GM23338 (cell line): ENCODE data around the gene SELENOO. TPM values are rescaled to one million over a fixed set of nuclear protein-coding genes. Genes with fewer than 3 reads are reported as not detected.

Experiments used
- ATAC-seq: fragments of 200-7000 bp; cut with Tn5 transposase; 3 replicates; pipeline ENCODE4 v1.9.1; 2020
- DNase-seq: peaks from one replicate; pipeline ENCODE4 v3.0.0-alpha.2; 2015; ENCODE audit warnings: low spot score
- H2AFZ ChIP-seq: fragments of 200-600 bp; sonication (generic); 2 replicates; pipeline ENCODE4 v1.8.0; 2016; ENCODE audit warnings: antibody characterized with exemption, mild to moderate bottlenecking, moderate library complexity
- H3F3A ChIP-seq: fragments of 200-600 bp; sonication (generic); replicated peaks from 2 replicates; pipeline ENCODE4 v1.8.0; 2017; ENCODE audit warnings: antibody characterized with exemption, mixed run types, low read depth
- H3K27ac ChIP-seq: fragments of 200-600 bp; sonication (generic); 2 replicates; pipeline ENCODE4 v1.6.1; 2016; ENCODE audit warnings: low read depth
- H3K27me3 ChIP-seq: fragments of 200-600 bp; sonication (generic); 2 replicates; pipeline ENCODE4 v1.8.0; 2016; ENCODE audit warnings: mild to moderate bottlenecking, mixed run types, moderate library complexity; ENCODE audit not compliant: insufficient read depth
- H3K36me3 ChIP-seq: fragments of 200-600 bp; sonication (generic); 2 replicates; pipeline ENCODE4 v1.8.0; 2016; ENCODE audit warnings: mild to moderate bottlenecking; ENCODE audit not compliant: insufficient read depth
- H3K4me1 ChIP-seq: fragments of 200-600 bp; sonication (generic); 2 replicates; pipeline ENCODE4 v1.8.0; 2016; ENCODE audit warnings: mild to moderate bottlenecking, moderate library complexity; ENCODE audit not compliant: insufficient read depth
- H3K4me2 ChIP-seq: fragments of 200-600 bp; sonication (generic); 2 replicates; pipeline ENCODE4 v1.7.1; 2017; ENCODE audit warnings: mixed run types
- H3K4me3 ChIP-seq: fragments of 200-600 bp; sonication (generic); 2 replicates; pipeline ENCODE4 v1.6.1; 2016; ENCODE audit warnings: mixed run types
- H3K79me2 ChIP-seq: fragments of 200-600 bp; sonication (generic); replicated peaks from 2 replicates; pipeline ENCODE4 v1.8.0; 2017; ENCODE audit warnings: mild to moderate bottlenecking; ENCODE audit not compliant: insufficient read depth
- H3K9me2 ChIP-seq: fragments of 200-600 bp; sonication (generic); 2 replicates; pipeline ENCODE4 v1.8.0; 2017; ENCODE audit not compliant: insufficient read depth
- H4K20me1 ChIP-seq: fragments of 200-600 bp; sonication (generic); replicated peaks from 2 replicates; pipeline ENCODE4 v1.8.0; 2017; ENCODE audit warnings: mild to moderate bottlenecking; ENCODE audit not compliant: insufficient read depth
- H3K27ac Mint-ChIP-seq: 2 replicates; pipeline ENCODE4 v1.8.0; 2020; ENCODE audit warnings: inconsistent platforms, mild to moderate bottlenecking, moderate library complexity, mixed read lengths
- H3K27me3 Mint-ChIP-seq: 3 replicates; pipeline ENCODE4 v1.8.0; 2022; ENCODE audit warnings: low read depth, mild to moderate bottlenecking, moderate library complexity, mixed read lengths, inconsistent platforms; ENCODE audit not compliant: insufficient read depth, poor library complexity
- H3K36me3 Mint-ChIP-seq: 3 replicates; pipeline ENCODE4 v1.8.0; 2021; ENCODE audit warnings: low read depth, mild to moderate bottlenecking, inconsistent platforms, moderate library complexity, mixed read lengths
- H3K4me1 Mint-ChIP-seq: 3 replicates; pipeline ENCODE4 v1.8.0; 2020; ENCODE audit warnings: mild to moderate bottlenecking, inconsistent platforms, mixed read lengths
- H3K4me3 Mint-ChIP-seq: 3 replicates; pipeline ENCODE4 v1.8.0; 2021; ENCODE audit warnings: moderate library complexity, mild to moderate bottlenecking, inconsistent platforms, mixed read lengths
- H3K9me3 Mint-ChIP-seq: 3 replicates; pipeline ENCODE4 v1.8.0; 2020; ENCODE audit warnings: moderate library complexity, mild to moderate bottlenecking, inconsistent platforms, mixed read lengths
- CREB1 ChIP-seq: fragments of 250-450 bp; sonication (Bioruptor Pico); IDR thresholded peaks from 2 replicates; pipeline ENCODE4 v1.5.0; 2020; ENCODE audit warnings: low read depth, mild to moderate bottlenecking, moderate library complexity
- EZH2 ChIP-seq: fragments of 200-600 bp; sonication (generic); IDR thresholded peaks from one replicate; pipeline ENCODE4 v1.8.0; 2017; ENCODE audit warnings: antibody characterized with exemption, mild to moderate bottlenecking, low read depth; ENCODE audit not compliant: unreplicated experiment
- EZH2phosphoT487 ChIP-seq: fragments of 200-600 bp; sonication (generic); IDR thresholded peaks from one replicate; pipeline ENCODE4 v1.8.1; 2018; ENCODE audit warnings: antibody characterized with exemption; ENCODE audit not compliant: unreplicated experiment
- NANOG ChIP-seq: IDR thresholded peaks from 2 replicates; pipeline ENCODE4 v1.6.1; 2016; ENCODE audit warnings: antibody characterized with exemption, borderline replicate concordance
- POLR2AphosphoS5 ChIP-seq: IDR thresholded peaks from 2 replicates; pipeline ENCODE4 v1.6.1; 2016; ENCODE audit warnings: antibody characterized with exemption, low read depth
- STAT1 ChIP-seq: IDR thresholded peaks from one replicate; pipeline ENCODE4 v1.6.1; 2016; ENCODE audit warnings: antibody characterized with exemption; ENCODE audit not compliant: unreplicated experiment
- ZNF331 ChIP-seq: fragments of 250-450 bp; sonication (Bioruptor Pico); IDR thresholded peaks from 2 replicates; pipeline ENCODE4 v1.5.0; 2020; ENCODE audit warnings: low read depth, mild to moderate bottlenecking, moderate library complexity
- polyA plus RNA-seq: library from polyadenylated mRNA; unstranded; fragments of >200 nt; fragmentation: Nextera tagmentation; extraction: Ambion mirVana; gene quantifications from 2 replicates; pipeline ENCODE4 v1.2.1, GENCODE V29; 2016
- total RNA-seq: library from RNA; depleted of rRNA; stranded (reverse); fragments of >200 nt; shearing (Covaris generic); gene quantifications from 2 replicates; pipeline ENCODE4 v1.2.3, GENCODE V29; 2014
- TF ChIP-seq, protein P1 (sequence below): fragments of 250-450 bp; sonication (Bioruptor Pico); IDR thresholded peaks from 2 replicates; pipeline ENCODE4 v1.5.0; 2020; ENCODE audit warnings: mild to moderate bottlenecking, moderate library complexity
- TF ChIP-seq, protein P2 (sequence below): IDR thresholded peaks from 2 replicates; pipeline ENCODE4 v1.6.1; 2016; ENCODE audit warnings: antibody characterized with exemption
- TF ChIP-seq, protein P3 (sequence below): IDR thresholded peaks from one replicate; pipeline ENCODE4 v1.6.1; 2018; ENCODE audit warnings: antibody characterized with exemption; ENCODE audit not compliant: unreplicated experiment
- TF ChIP-seq, protein P4 (sequence below), 2 experiments: fragments of 200-600 bp in 1 of 2; sonication (generic) in 1 of 2; conservative IDR thresholded peaks; 2 replicates each; pipeline versions ENCODE4 v1.5.1 to v1.6.1; 2016 to 2017; ENCODE audit warnings: antibody characterized with exemption in 2 of 2, low read depth in 2 of 2, mild to moderate bottlenecking in 2 of 2, moderate library complexity in 1 of 2

The SELENOO gene
- total and polyA plus RNA-seq, 2 experiments from 2014 or later: 6.8 to 21.3 TPM

DNA sequence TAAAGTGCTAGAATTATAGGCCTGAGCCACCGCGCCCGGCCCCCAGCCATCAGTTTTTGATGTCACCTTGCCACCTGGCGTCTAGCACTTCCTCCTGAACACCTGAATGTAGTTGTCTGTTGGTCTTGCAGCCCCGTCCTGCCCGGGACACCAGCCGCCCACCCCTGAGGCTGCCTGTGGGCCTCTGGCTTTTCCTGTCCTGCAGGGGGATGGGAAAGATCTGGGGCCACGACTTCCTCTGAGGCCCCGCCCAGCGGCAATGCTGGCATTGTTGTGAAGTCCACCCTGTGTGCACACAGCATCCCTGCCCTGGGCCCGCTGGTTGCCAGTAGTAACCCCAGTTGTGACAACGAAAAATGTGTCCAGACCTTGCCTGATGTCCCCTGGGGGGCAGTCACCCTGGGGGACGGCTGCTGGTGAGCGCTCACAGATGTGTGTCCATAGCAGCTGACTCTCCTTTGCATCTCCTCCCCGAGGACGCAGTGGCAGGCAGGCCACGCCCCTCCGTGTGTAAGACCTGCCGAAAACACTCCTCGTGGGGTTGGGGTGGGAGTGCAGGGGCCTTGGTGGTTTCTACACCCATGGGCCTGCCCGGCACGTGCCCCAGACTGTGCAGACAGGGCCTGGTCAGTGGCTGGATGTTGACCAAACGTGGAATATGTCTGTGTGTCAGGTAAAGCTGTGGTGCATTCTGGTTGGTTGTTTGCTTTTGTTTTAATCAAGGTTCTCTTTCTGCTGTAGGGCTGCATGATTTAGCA is 6.8 kb downstream of the SELENOO start (continued):
- TF ChIP-seq, protein P1, sequence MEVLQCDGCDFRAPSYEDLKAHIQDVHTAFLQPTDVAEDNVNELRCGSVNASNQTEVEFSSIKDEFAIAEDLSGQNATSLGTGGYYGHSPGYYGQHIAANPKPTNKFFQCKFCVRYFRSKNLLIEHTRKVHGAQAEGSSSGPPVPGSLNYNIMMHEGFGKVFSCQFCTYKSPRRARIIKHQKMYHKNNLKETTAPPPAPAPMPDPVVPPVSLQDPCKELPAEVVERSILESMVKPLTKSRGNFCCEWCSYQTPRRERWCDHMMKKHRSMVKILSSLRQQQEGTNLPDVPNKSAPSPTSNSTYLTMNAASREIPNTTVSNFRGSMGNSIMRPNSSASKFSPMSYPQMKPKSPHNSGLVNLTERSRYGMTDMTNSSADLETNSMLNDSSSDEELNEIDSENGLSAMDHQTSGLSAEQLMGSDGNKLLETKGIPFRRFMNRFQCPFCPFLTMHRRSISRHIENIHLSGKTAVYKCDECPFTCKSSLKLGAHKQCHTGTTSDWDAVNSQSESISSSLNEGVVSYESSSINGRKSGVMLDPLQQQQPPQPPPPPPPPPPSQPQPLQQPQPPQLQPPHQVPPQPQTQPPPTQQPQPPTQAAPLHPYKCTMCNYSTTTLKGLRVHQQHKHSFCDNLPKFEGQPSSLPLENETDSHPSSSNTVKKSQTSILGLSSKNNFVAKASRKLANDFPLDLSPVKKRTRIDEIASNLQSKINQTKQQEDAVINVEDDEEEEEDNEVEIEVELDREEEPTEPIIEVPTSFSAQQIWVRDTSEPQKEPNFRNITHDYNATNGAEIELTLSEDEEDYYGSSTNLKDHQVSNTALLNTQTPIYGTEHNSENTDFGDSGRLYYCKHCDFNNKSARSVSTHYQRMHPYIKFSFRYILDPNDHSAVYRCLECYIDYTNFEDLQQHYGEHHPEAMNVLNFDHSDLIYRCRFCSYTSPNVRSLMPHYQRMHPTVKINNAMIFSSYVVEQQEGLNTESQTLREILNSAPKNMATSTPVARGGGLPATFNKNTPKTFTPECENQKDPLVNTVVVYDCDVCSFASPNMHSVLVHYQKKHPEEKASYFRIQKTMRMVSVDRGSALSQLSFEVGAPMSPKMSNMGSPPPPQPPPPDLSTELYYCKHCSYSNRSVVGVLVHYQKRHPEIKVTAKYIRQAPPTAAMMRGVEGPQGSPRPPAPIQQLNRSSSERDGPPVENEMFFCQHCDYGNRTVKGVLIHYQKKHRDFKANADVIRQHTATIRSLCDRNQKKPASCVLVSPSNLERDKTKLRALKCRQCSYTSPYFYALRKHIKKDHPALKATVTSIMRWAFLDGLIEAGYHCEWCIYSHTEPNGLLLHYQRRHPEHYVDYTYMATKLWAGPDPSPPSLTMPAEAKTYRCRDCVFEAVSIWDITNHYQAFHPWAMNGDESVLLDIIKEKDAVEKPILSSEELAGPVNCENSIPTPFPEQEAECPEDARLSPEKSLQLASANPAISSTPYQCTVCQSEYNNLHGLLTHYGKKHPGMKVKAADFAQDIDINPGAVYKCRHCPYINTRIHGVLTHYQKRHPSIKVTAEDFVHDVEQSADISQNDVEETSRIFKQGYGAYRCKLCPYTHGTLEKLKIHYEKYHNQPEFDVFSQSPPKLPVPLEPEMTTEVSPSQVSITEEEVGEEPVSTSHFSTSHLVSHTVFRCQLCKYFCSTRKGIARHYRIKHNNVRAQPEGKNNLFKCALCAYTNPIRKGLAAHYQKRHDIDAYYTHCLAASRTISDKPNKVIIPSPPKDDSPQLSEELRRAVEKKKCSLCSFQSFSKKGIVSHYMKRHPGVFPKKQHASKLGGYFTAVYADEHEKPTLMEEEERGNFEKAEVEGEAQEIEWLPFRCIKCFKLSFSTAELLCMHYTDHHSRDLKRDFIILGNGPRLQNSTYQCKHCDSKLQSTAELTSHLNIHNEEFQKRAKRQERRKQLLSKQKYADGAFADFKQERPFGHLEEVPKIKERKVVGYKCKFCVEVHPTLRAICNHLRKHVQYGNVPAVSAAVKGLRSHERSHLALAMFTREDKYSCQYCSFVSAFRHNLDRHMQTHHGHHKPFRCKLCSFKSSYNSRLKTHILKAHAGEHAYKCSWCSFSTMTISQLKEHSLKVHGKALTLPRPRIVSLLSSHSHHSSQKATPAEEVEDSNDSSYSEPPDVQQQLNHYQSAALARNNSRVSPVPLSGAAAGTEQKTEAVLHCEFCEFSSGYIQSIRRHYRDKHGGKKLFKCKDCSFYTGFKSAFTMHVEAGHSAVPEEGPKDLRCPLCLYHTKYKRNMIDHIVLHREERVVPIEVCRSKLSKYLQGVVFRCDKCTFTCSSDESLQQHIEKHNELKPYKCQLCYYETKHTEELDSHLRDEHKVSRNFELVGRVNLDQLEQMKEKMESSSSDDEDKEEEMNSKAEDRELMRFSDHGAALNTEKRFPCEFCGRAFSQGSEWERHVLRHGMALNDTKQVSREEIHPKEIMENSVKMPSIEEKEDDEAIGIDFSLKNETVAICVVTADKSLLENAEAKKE (CRISPR knock-in tag): no peak

DNA sequence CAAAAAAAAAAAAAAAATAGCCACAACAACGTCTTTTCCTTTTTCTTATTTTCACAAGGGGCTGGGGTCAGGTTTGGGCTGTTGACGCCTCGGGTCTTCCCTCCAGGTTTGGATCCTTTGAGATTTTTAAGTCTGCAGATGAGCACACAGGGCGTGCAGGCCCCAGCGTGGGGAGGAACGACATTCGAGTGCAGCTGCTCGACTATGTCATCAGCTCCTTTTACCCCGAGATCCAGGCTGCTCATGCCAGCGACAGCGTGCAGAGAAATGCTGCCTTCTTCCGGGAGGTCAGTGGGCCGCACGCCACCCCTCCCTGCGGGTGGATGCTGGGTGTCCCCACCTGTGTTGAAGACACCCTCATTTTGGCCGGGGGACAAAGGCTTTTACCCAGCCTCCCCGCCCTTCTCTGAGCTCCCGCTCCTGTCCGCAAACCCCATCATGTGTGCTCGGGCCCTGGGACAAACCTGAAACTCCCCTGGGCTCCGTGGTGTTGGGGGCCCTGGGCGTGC is 7.7 kb downstream of the SELENOO start:
- no peak overlapping the region; the same call in 1 of the 2 replicates for H3K27ac Mint-ChIP-seq
- H3F3A ChIP-seq: peaks cover 2% of the 10 kb centered on the region; the same call in 1 of the 2 replicates
- H3K4me1 ChIP-seq: no peaks in the 10 kb centered on the region
- H3K9me3 Mint-ChIP-seq: peaks cover 5% of the 10 kb centered on the region; the same call in 2 of the 3 replicates
- TF ChIP-seq, protein P2, sequence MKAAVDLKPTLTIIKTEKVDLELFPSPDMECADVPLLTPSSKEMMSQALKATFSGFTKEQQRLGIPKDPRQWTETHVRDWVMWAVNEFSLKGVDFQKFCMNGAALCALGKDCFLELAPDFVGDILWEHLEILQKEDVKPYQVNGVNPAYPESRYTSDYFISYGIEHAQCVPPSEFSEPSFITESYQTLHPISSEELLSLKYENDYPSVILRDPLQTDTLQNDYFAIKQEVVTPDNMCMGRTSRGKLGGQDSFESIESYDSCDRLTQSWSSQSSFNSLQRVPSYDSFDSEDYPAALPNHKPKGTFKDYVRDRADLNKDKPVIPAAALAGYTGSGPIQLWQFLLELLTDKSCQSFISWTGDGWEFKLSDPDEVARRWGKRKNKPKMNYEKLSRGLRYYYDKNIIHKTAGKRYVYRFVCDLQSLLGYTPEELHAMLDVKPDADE: no peak
- TF ChIP-seq, protein P3, sequence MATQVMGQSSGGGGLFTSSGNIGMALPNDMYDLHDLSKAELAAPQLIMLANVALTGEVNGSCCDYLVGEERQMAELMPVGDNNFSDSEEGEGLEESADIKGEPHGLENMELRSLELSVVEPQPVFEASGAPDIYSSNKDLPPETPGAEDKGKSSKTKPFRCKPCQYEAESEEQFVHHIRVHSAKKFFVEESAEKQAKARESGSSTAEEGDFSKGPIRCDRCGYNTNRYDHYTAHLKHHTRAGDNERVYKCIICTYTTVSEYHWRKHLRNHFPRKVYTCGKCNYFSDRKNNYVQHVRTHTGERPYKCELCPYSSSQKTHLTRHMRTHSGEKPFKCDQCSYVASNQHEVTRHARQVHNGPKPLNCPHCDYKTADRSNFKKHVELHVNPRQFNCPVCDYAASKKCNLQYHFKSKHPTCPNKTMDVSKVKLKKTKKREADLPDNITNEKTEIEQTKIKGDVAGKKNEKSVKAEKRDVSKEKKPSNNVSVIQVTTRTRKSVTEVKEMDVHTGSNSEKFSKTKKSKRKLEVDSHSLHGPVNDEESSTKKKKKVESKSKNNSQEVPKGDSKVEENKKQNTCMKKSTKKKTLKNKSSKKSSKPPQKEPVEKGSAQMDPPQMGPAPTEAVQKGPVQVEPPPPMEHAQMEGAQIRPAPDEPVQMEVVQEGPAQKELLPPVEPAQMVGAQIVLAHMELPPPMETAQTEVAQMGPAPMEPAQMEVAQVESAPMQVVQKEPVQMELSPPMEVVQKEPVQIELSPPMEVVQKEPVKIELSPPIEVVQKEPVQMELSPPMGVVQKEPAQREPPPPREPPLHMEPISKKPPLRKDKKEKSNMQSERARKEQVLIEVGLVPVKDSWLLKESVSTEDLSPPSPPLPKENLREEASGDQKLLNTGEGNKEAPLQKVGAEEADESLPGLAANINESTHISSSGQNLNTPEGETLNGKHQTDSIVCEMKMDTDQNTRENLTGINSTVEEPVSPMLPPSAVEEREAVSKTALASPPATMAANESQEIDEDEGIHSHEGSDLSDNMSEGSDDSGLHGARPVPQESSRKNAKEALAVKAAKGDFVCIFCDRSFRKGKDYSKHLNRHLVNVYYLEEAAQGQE: no peak
- TF ChIP-seq CREB1 (CRISPR knock-in tag) (no peak), EZH2phosphoT487 (no peak), ZNF331 (CRISPR knock-in tag) (no peak), NANOG (no peak), STAT1 (no peak), POLR2AphosphoS5 (no peak), EZH2 (no peak)
- TF ChIP-seq, protein P4, sequence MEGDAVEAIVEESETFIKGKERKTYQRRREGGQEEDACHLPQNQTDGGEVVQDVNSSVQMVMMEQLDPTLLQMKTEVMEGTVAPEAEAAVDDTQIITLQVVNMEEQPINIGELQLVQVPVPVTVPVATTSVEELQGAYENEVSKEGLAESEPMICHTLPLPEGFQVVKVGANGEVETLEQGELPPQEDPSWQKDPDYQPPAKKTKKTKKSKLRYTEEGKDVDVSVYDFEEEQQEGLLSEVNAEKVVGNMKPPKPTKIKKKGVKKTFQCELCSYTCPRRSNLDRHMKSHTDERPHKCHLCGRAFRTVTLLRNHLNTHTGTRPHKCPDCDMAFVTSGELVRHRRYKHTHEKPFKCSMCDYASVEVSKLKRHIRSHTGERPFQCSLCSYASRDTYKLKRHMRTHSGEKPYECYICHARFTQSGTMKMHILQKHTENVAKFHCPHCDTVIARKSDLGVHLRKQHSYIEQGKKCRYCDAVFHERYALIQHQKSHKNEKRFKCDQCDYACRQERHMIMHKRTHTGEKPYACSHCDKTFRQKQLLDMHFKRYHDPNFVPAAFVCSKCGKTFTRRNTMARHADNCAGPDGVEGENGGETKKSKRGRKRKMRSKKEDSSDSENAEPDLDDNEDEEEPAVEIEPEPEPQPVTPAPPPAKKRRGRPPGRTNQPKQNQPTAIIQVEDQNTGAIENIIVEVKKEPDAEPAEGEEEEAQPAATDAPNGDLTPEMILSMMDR (conservative IDR thresholded peaks at IDR 0.05; ENCODE audit: low read depth in 2 of 2): no peak
- no peak overlapping the region for H3K4me3 Mint-ChIP-seq
- H3K27ac ChIP-seq: no peak overlapping the region
- no peaks in the 10 kb centered on the region for H3K9me2 ChIP-seq
- peaks cover 43% of the 10 kb centered on the region for H3K36me3 Mint-ChIP-seq
- H3K4me3 ChIP-seq: no peak overlapping the region
- no peaks in the 10 kb centered on the region for H3K27me3 ChIP-seq
- no peak for ATAC-seq
- peaks cover 18% of the 10 kb centered on the region for H3K79me2 ChIP-seq
- H4K20me1 ChIP-seq: peaks cover 11% of the 10 kb centered on the region
- no peak overlapping the region for H2AFZ ChIP-seq
- H3K36me3 ChIP-seq: 0 out of 2 replicates have a peak, but pooled peaks cover 7% of the 10 kb centered on the region
- 0 out of 3 replicates have a peak, but pooled peaks cover 2% of the 10 kb centered on the region for H3K4me1 Mint-ChIP-seq
- DNase-seq: no peak
- peaks cover 9% of the 10 kb centered on the region for H3K27me3 Mint-ChIP-seq
- H3K4me2 ChIP-seq: no peak overlapping the region
